Activated CD4-positive, alpha-beta T cell treated with anti-CD3 and anti-CD28 coated beads for 36 hours (primary cell): Measurements from ENCODE around the gene IL12RB2. TPM values are rescaled to one million over a fixed set of nuclear protein-coding genes. Genes with fewer than 3 reads are reported as not detected.

Source experiments
- ATAC-seq: fragments of 200-7000 bp; cut with Tn5 transposase; one replicate; pipeline ENCODE4 v1.10.0; 2021; ENCODE audit warnings: mild to moderate bottlenecking, moderate library complexity
- CTCF ChIA-PET: fragments of 350-600 bp; sonication (Branson Sonifier 250); formaldehyde crosslinking; loops from one replicate; lab custom pipeline; 2021; ENCODE audit warnings: antibody characterized with exemption; lab: Charles Lee
- POLR2A ChIA-PET: fragments of 350-600 bp; sonication (Branson Sonifier 250); formaldehyde crosslinking; loops from one replicate; lab custom pipeline; 2021; ENCODE audit warnings: antibody characterized with exemption, inconsistent platforms; lab: Charles Lee
- DNase-seq: peaks from one replicate; pipeline ENCODE4 v3.0.0-alpha.2; 2020
- H3K27ac Mint-ChIP-seq: one replicate; pipeline ENCODE4 v1.8.0; 2021; ENCODE audit warnings: mixed read lengths
- H3K27me3 Mint-ChIP-seq: one replicate; pipeline ENCODE4 v1.8.0; 2021; ENCODE audit warnings: mixed read lengths
- H3K36me3 Mint-ChIP-seq: one replicate; pipeline ENCODE4 v1.8.0; 2021; ENCODE audit warnings: low read depth, mixed read lengths
- H3K4me1 Mint-ChIP-seq: one replicate; pipeline ENCODE4 v1.8.0; 2021; ENCODE audit warnings: mixed read lengths
- H3K4me3 Mint-ChIP-seq: one replicate; pipeline ENCODE4 v1.8.0; 2021; ENCODE audit warnings: mild to moderate bottlenecking, moderate library complexity, mixed read lengths
- H3K9me3 Mint-ChIP-seq: one replicate; pipeline ENCODE4 v1.8.0; 2021; ENCODE audit warnings: low read depth, mixed read lengths
- intact Hi-C, 2 experiments: fragments of 100-400 bp; cut with DNase I in 1 of 2; cut with micrococcal nuclease in 1 of 2; formaldehyde crosslinking; loops; one replicate each; pipeline versions ENCODE4 v1.14.2 to v1.15.1; 2022 to 2024; cut with DNase I, micrococcal nuclease
- total RNA-seq, 2 experiments: library from RNA; stranded (reverse); gene quantifications; one replicate each; pipeline ENCODE4 v1.2.3, GENCODE V29; 2021

Gene IL12RB2
- total RNA-seq, 2 experiments from 2014 or later, result 77.9 to 99.2 TPM

- POLR2A ChIA-PET, result interaction anchor here (0.5 kb wide), 1 partner anchor 59 kb away, joined by 3 read pairs; no protein-coding TSS in a partner anchor
- intact Hi-C loops, result no loop called here
- H3K4me3 Mint-ChIP-seq, result no peak overlapping the region
- CTCF ChIA-PET, result interaction anchor here (0.6 to 0.8 kb wide), 3 partner anchors 9 to 106 kb away, joined by 3 read pairs; no protein-coding TSS in a partner anchor
- DNase-seq, result no peak
- peaks cover 2% of the 10 kb centered on the region for H3K36me3 Mint-ChIP-seq
- peaks cover 21% of the 10 kb centered on the region for H3K4me1 Mint-ChIP-seq
- H3K9me3 Mint-ChIP-seq, result peaks cover 4% of the 10 kb centered on the region
- H3K27me3 Mint-ChIP-seq, result peaks cover 2% of the 10 kb centered on the region
- H3K27ac Mint-ChIP-seq, result no peak overlapping the region
- ATAC-seq, result no peak
Measured at GRCh38 chr1:67281244-67281643, 26.4 kb upstream of the IL12RB2 start.

GRCh38 chr1:67285780-67286488, 21.7 kb upstream of the IL12RB2 start:
- peak; percentile 31 for DNase-seq
- ChIA-PET CTCF (interaction anchor here (0.7 to 1.8 kb wide), 3 partner anchors 12 to 114 kb away, joined by 3 to 12 read pairs (median 3); no protein-coding TSS in a partner anchor), POLR2A (interaction anchor here (2.1 kb wide), 1 partner anchor 11 kb away, joined by 10 read pairs; no protein-coding TSS in a partner anchor)
- intact Hi-C loops, result loop anchor here (1.0 to 2.0 kb wide), 5 partner anchors 12 to 47 kb away; no protein-coding TSS in a partner anchor
- H3K27me3 Mint-ChIP-seq, result peaks cover 2% of the 10 kb centered on the region
- peaks cover 44% of the 10 kb centered on the region for H3K4me1 Mint-ChIP-seq
- peak; percentile 96 for ATAC-seq
- H3K9me3 Mint-ChIP-seq, result peaks cover 4% of the 10 kb centered on the region
- peak overlapping the region; percentile 85 for H3K27ac Mint-ChIP-seq
- peaks cover 4% of the 10 kb centered on the region for H3K36me3 Mint-ChIP-seq
- no peak overlapping the region for H3K4me3 Mint-ChIP-seq

- Mint-ChIP-seq H3K4me1 (peaks cover 42% of the 10 kb centered on the region), H3K36me3 (peaks cover 4% of the 10 kb centered on the region), H3K4me3 (no peak overlapping the region), H3K27ac (no peak overlapping the region), H3K9me3 (peaks cover 6% of the 10 kb centered on the region), H3K27me3 (peaks cover 5% of the 10 kb centered on the region)
- DNase-seq (no peak), ATAC-seq (no peak)
- intact Hi-C loops, result no loop called here
- ChIA-PET CTCF (interaction anchor here (1.4 kb wide), 1 partner anchor 8 kb away, joined by 5 read pairs; no protein-coding TSS in a partner anchor), POLR2A (no interaction called here)
Measured at GRCh38 chr1:67290236-67290635, 17.4 kb upstream of the IL12RB2 start.

DNA sequence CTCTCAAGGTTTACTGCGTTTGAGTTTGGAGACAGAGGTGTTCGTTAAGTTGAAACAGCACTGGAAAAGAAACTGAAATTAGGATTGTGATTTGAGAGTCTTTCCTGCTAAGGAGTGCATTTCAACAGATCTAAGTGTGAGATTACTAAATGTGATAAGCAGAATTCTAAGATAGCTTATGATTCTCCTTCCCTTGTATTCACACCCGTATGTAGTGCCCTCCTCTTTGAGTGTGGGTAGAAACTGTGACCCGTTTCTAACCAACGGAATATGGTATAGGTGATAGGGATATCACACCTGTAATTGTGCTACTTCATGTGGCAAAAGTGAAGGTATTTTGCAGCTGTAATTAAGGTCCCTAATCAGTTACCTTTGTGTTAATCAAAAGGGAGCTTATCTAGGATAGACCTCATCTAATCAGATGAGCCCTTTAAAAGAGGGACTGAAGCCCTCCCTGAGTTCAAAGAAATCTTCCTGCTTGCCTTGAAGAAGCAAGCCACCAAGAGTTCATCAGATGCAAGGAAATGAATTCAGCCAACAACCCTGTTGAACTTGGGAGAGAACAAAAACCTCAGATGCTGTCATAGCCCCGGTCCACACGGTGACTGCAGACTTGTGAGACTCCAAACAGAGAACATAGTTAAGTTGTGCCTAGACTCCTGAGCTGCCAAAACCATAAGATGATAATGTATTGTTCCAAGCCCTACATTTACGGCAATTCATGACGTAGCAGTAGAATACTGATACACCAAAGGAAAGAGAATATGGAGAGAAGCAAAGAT, 12.6 kb upstream of the IL12RB2 start:
- ATAC-seq (peak; percentile 79), DNase-seq (peak; percentile 40)
- peaks cover 9% of the 10 kb centered on the region for H3K27me3 Mint-ChIP-seq
- ChIA-PET POLR2A (interaction anchor here (0.6 kb wide), 3 partner anchors 62 to 361 kb away, joined by 3 to 5 read pairs (median 3); no protein-coding TSS in a partner anchor), CTCF (interaction anchor here (0.7 to 1.8 kb wide), 7 partner anchors 8 to 206 kb away, joined by 3 to 6 read pairs (median 5); no protein-coding TSS in a partner anchor)
- H3K4me3 Mint-ChIP-seq, result no peak overlapping the region
- peaks cover 1% of the 10 kb centered on the region for H3K9me3 Mint-ChIP-seq
- H3K36me3 Mint-ChIP-seq, result no peaks in the 10 kb centered on the region
- H3K27ac Mint-ChIP-seq, result peak overlapping the region; percentile 33
- intact Hi-C loops, result no loop called here
- peaks cover 17% of the 10 kb centered on the region for H3K4me1 Mint-ChIP-seq

GRCh38 chr1:67298762-67299161, 8.9 kb upstream of the IL12RB2 start:
- intact Hi-C loops, result no loop called here
- POLR2A ChIA-PET, result interaction anchor here (0.7 kb wide), 1 partner anchor 567 kb away, joined by 3 read pairs; no protein-coding TSS in a partner anchor
- Mint-ChIP-seq H3K4me3 (no peak overlapping the region), H3K36me3 (no peaks in the 10 kb centered on the region), H3K4me1 (peaks cover 25% of the 10 kb centered on the region), H3K27ac (no peak overlapping the region), H3K9me3 (no peaks in the 10 kb centered on the region), H3K27me3 (peaks cover 7% of the 10 kb centered on the region)
- CTCF ChIA-PET, result interaction anchor here (0.6 to 1.5 kb wide), 4 partner anchors 9 to 101 kb away, joined by 3 to 5 read pairs (median 3); no protein-coding TSS in a partner anchor
- DNase-seq (no peak), ATAC-seq (peak; percentile 33)

GRCh38 chr1:67299296-67299695, 8.4 kb upstream of the IL12RB2 start:
- Mint-ChIP-seq H3K4me1 (peaks cover 29% of the 10 kb centered on the region), H3K27ac (no peak overlapping the region), H3K9me3 (no peaks in the 10 kb centered on the region), H3K36me3 (no peaks in the 10 kb centered on the region), H3K27me3 (peaks cover 6% of the 10 kb centered on the region), H3K4me3 (no peak overlapping the region)
- intact Hi-C loops, result no loop called here
- no peak for ATAC-seq
- no peak for DNase-seq
- CTCF ChIA-PET, result no interaction called here
- POLR2A ChIA-PET, result interaction anchor here (0.7 kb wide), 1 partner anchor 567 kb away, joined by 3 read pairs; no protein-coding TSS in a partner anchor

GRCh38 chr1:67300561-67300960, 7.1 kb upstream of the IL12RB2 start:
- intact Hi-C loops, result loop anchor here in 1 of 2 experiments (10.0 kb wide), 1 partner anchor 384 kb away; the partner anchor contains the start of gene GADD45A
- DNase-seq (no peak), ATAC-seq (no peak)
- Mint-ChIP-seq H3K9me3 (no peaks in the 10 kb centered on the region), H3K27ac (no peak overlapping the region), H3K4me1 (peaks cover 21% of the 10 kb centered on the region), H3K36me3 (no peaks in the 10 kb centered on the region), H3K27me3 (peaks cover 6% of the 10 kb centered on the region), H3K4me3 (no peak overlapping the region)
- ChIA-PET POLR2A (interaction anchor here (0.6 kb wide), 1 partner anchor 226 kb away, joined by 3 read pairs; no protein-coding TSS in a partner anchor), CTCF (interaction anchor here (0.6 to 1.3 kb wide), 3 partner anchors 30 to 134 kb away, joined by 3 to 4 read pairs (median 4); no protein-coding TSS in a partner anchor)

GRCh38 chr1:67304023-67304422, 3.6 kb upstream of the IL12RB2 start:
- Mint-ChIP-seq H3K4me1 (peaks cover 25% of the 10 kb centered on the region), H3K36me3 (peaks cover 9% of the 10 kb centered on the region), H3K27ac (peak overlapping the region; percentile 75), H3K4me3 (no peak overlapping the region), H3K27me3 (peaks cover 2% of the 10 kb centered on the region), H3K9me3 (no peaks in the 10 kb centered on the region)
- intact Hi-C loops, result loop anchor here (1.0 to 10.0 kb wide), 7 partner anchors 17 to 381 kb away; partner anchors contain the start of gene GADD45A (in 1 of the 2)
- CTCF ChIA-PET, result interaction anchor here (1.0 to 2.6 kb wide), 5 partner anchors 10 to 132 kb away, joined by 3 to 6 read pairs (median 4); no protein-coding TSS in a partner anchor
- no peak for DNase-seq
- POLR2A ChIA-PET, result interaction anchor here (0.5 to 1.0 kb wide), 4 partner anchors 29 to 114 kb away, joined by 5 to 16 read pairs (median 6); no protein-coding TSS in a partner anchor
- peak; percentile 56 for ATAC-seq

DNA sequence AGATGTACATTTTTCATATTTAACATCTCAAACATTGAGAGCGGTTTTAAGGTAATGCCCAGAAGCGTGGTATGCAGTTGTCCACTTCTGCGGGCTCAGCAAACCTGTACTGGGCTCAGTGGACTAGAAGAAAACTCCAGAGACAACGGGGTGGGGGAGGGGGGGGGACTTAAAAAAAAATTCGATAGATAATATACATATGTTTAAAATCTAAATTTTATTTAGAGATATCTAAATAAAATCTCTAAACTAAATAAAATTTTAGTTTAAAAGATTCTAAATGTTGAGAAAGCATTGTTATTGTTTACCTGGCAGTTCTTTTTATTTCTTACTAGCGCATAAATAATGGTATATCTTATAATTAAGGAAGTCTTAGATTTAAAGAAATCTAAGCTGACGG, 1.1 kb upstream of the IL12RB2 start:
- no peak for ATAC-seq
- ChIA-PET POLR2A (interaction anchor here (0.5 to 1.4 kb wide), 3 partner anchors 19 to 32 kb away, joined by 6 to 7 read pairs (median 6); no protein-coding TSS in a partner anchor), CTCF (interaction anchor here (0.6 to 1.5 kb wide), 2 partner anchors 33 to 93 kb away, joined by 4 to 7 read pairs; no protein-coding TSS in a partner anchor)
- no peak for DNase-seq
- Mint-ChIP-seq H3K27ac (peak overlapping the region; percentile 51), H3K36me3 (peaks cover 31% of the 10 kb centered on the region), H3K4me1 (peaks cover 42% of the 10 kb centered on the region), H3K27me3 (no peaks in the 10 kb centered on the region), H3K9me3 (no peaks in the 10 kb centered on the region), H3K4me3 (peak overlapping the region; percentile 83)
- intact Hi-C loops, result loop anchor here in 1 of 2 experiments (10.0 kb wide), 1 partner anchor 378 kb away; the partner anchor contains the start of gene GADD45A

DNA sequence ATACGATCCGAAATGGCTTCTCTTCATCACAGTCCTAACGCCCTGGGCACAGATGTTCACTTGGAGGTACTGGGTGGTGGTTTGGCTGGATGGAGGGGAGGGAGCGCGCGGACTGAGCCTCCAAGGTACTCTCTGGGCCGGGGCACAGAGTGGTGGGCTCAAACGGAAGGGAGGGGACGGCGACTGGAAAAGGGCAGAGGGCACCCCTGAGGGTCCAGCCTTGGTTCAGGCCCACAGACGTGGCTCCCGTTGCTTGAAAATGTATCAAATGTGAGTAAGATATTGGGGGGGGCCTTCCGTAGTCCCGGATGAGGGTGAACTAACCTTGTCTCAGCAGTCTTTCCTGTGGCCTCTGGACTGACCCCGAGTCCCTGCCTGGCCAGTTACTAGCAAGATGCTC, 463 bp downstream of the IL12RB2 start:
- intact Hi-C loops, result loop anchor here in 1 of 2 experiments (10.0 kb wide), 1 partner anchor 377 kb away; the partner anchor contains the start of gene GADD45A
- CTCF ChIA-PET, result interaction anchor here (0.6 to 1.5 kb wide), 3 partner anchors 9 to 34 kb away, joined by 3 to 7 read pairs (median 5); no protein-coding TSS in a partner anchor
- POLR2A ChIA-PET, result interaction anchor here (1.4 kb wide), 2 partner anchors 25 to 33 kb away, joined by 6 to 7 read pairs; no protein-coding TSS in a partner anchor
- Mint-ChIP-seq H3K4me1 (peaks cover 50% of the 10 kb centered on the region), H3K36me3 (peaks cover 46% of the 10 kb centered on the region), H3K27me3 (no peaks in the 10 kb centered on the region), H3K27ac (peak overlapping the region; percentile 88), H3K4me3 (peak overlapping the region; percentile 83), H3K9me3 (no peaks in the 10 kb centered on the region)
- DNase-seq (peak; percentile 38), ATAC-seq (peak; percentile 4)
